OCI-LY1 (cell line): ENCODE results near the gene PIH1D1.

Experiments
- CTCF ChIP-seq: fragments of 200-600 bp; sonication (generic), shearing (Covaris generic); IDR thresholded peaks from 2 replicates; pipeline ENCODE4 v1.5.1; 2017; ENCODE audit warnings: mild to moderate bottlenecking, antibody characterized with exemption, low read length, moderate library complexity, mixed read lengths
- EZH2 ChIP-seq: fragments of 200-600 bp; sonication (generic), shearing (Covaris generic); IDR thresholded peaks from 2 replicates; pipeline ENCODE4 v1.8.0; 2017; ENCODE audit warnings: borderline replicate concordance, mixed run types, mild to moderate bottlenecking, antibody characterized with exemption, low read length, moderate library complexity, mixed read lengths

- TF ChIP-seq CTCF (no peak), EZH2 (no peak)
Observed at GRCh38 chr19:49430172-49430677, 21.4 kb downstream of the PIH1D1 start.
